Kidney (tissue), 14 donors: Measurements from ENCODE around the gene ARHGAP44. TPM values are rescaled to one million over a fixed set of nuclear protein-coding genes. Genes with fewer than 3 reads are reported as not detected.

Experiments
- DNase-seq, 5 donors: peaks; one replicate each; pipeline ENCODE4 v3.0.0-alpha.2; 2013 to 2020
- FAIRE-seq: peaks from 2 replicates; lab custom pipeline; 2012; peaks lifted over from hg19 to GRCh38; lab: Jason Lieb, UNC
- H3K27ac ChIP-seq, 2 donors: one replicate each; pipeline ENCODE4 v1.7.0; 2013; ENCODE audit warnings: low read depth in 2 of 2, low read length in 2 of 2, inconsistent platforms in 1 of 2
- H3K27me3 ChIP-seq: one replicate; pipeline ENCODE4 v1.7.1; 2013; ENCODE audit warnings: low read length, inconsistent platforms; ENCODE audit not compliant: control insufficient read depth, insufficient read depth
- H3K36me3 ChIP-seq, 3 donors: one replicate each; pipeline versions ENCODE4 v1.7.0 to v1.7.1; 2013; ENCODE audit warnings: low read length in 3 of 3, control low read depth in 1 of 3, inconsistent platforms in 1 of 3; ENCODE audit not compliant: insufficient read depth in 3 of 3, control insufficient read depth in 2 of 3
- H3K4me1 ChIP-seq, 3 donors: one replicate each; pipeline versions ENCODE4 v1.7.0 to v1.7.1; 2013; ENCODE audit warnings: low read length in 3 of 3, inconsistent platforms in 1 of 3, low read depth in 1 of 3; ENCODE audit not compliant: control insufficient read depth in 2 of 3, insufficient read depth in 2 of 3
- H3K4me3 ChIP-seq, 3 donors: one replicate each; pipeline versions ENCODE4 v1.7.0 to v1.8.1; 2013; ENCODE audit warnings: low read length in 3 of 3, control low read depth in 1 of 3, inconsistent platforms in 1 of 3
- H3K9ac ChIP-seq, 3 donors: one replicate each; pipeline versions ENCODE4 v1.7.0 to v1.7.1; 2013; ENCODE audit warnings: low read length in 3 of 3, control low read depth in 1 of 3, inconsistent platforms in 1 of 3
- H3K9me3 ChIP-seq, 3 donors: one replicate each; pipeline versions ENCODE4 v1.7.0 to v1.7.1; 2013; ENCODE audit warnings: low read length in 3 of 3, control low read depth in 1 of 3, inconsistent platforms in 1 of 3; ENCODE audit not compliant: control insufficient read depth in 2 of 3, insufficient read depth in 1 of 3
- CTCF ChIP-seq: IDR thresholded peaks from 3 replicates; pipeline ENCODE4 v1.5.1; 2012; ENCODE audit warnings: mild to moderate bottlenecking, moderate library complexity, borderline replicate concordance; ENCODE audit not compliant: insufficient read depth; ENCODE audit errors: extremely low read depth
- intact Hi-C: fragments of 100-400 bp; cut with DNase I; formaldehyde crosslinking; loops from one replicate; pipeline ENCODE4 v1.11.1; 2022
- polyA plus RNA-seq: library from polyadenylated mRNA; stranded (reverse); fragments of 350-450 nt; fragmentation: Illumina TruSeq; extraction: RNeasy Lipid Tissue Mini Kit (QIAGEN cat#74804); gene quantifications from one replicate; pipeline ENCODE4 v1.2.3, GENCODE V29; 2014; ENCODE audit warnings: low read depth, low replicate concordance; ENCODE audit not compliant: insufficient read depth
- total RNA-seq: library from RNA; stranded (reverse); fragmentation: NEBNext Ultra II Directional; extraction: Animal tissue kit (Norgen Biotek cat#: 25700); gene quantifications from one replicate; pipeline ENCODE4 v1.2.1, GENCODE V29; 2021
- donor health status: control.
- donor health status: control.
- donor health status: control.
- donor health status: control.
- donor health status: control.
- donor health status: DM: yes; HTN: yes; CAD: no.
- donor health status: Normal renal cell carcinoma (clear cell type).

The ARHGAP44 gene
- total and polyA plus RNA-seq, 2 donors from 2014 or later = 3.7 to 8.4 TPM

- no peak for DNase-seq
- FAIRE-seq = no peak
- Histone ChIP-seq H3K4me3 (no peak overlapping the region), H3K9me3 (no peaks in the 10 kb centered on the region), H3K27ac (no peak overlapping the region), H3K4me1 (no peaks in the 10 kb centered on the region), H3K27me3 (no peaks in the 10 kb centered on the region), H3K36me3 (no peaks in the 10 kb centered on the region), H3K9ac (no peak overlapping the region)
- TF ChIP-seq CTCF = no peak
- intact Hi-C loops = no loop called here
These were observed 19.3 kb upstream of the ARHGAP44 start for GRCh38 chr17:12769981-12770380.

DNA sequence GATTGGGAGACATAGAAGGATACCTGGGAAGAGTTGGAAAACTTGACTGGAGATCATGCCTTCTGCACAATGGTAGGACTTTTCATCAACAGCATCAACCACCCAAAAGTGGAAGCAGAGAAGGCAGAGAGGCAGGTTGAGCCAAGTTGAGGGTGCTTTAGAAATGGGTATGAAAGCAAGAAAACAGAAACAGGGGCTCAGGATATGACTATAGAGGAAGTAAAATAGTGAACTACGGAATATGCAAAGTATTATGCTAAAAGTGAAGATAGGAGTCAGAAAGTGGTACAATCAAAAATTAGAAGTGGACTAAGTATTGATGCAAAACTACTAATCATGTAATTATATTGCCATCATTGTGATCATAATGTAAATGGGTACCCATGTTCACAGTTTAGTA, 16.1 kb upstream of the ARHGAP44 start:
- Histone ChIP-seq H3K36me3 (no peaks in the 10 kb centered on the region), H3K27me3 (no peaks in the 10 kb centered on the region), H3K27ac (no peak overlapping the region), H3K4me1 (no peaks in the 10 kb centered on the region), H3K9ac (no peak overlapping the region), H3K4me3 (no peak overlapping the region), H3K9me3 (no peaks in the 10 kb centered on the region)
- no peak for FAIRE-seq
- TF ChIP-seq CTCF = no peak
- intact Hi-C loops = no loop called here
- DNase-seq = no peak

DNA sequence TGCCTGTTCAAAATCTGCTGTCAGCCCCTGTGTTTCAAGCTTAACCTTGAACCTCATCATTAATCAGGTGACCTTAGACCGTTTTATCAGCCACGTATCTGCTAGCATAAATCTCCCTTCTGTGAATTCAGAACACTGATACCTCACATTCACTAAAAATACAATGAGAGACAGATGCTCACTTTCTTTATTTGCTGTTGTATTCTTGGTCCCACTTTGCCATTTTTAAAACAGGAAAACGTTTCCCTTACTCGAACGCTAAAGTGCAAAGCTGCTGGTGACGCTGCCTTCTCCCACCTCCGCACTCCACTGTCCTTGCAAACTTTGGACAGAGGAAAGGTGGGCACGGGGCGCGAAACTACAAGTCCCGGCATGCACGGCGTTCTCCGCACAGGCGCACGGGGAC, 220 bp upstream of the ARHGAP44 start:
- Histone ChIP-seq H3K36me3 (no peaks in the 10 kb centered on the region), H3K27ac (no peak overlapping the region), H3K27me3 (no peaks in the 10 kb centered on the region), H3K9me3 (no peaks in the 10 kb centered on the region), H3K4me1 (peaks cover 0 to 7% (median 0%) of the 10 kb centered on the region in 3 donors), H3K9ac (no peak overlapping the region), H3K4me3 (peak overlapping the region; percentile 17 to 71 (median 43))
- intact Hi-C loops = no loop called here
- FAIRE-seq (no peak), DNase-seq (no peak)
- no peak for TF ChIP-seq CTCF
